Osteocyte (in vitro differentiated cells): ENCODE data around the gene C4A. TPM values are rescaled to one million over a fixed set of nuclear protein-coding genes. Genes with fewer than 3 reads are reported as not detected.

Experiments
- DNase-seq: peaks from one replicate; pipeline ENCODE4 v3.0.0; 2021; ENCODE audit warnings: mixed read lengths; ENCODE audit not compliant: unreplicated experiment; ENCODE audit errors: extremely low spot score
- H3K27ac Mint-ChIP-seq: one replicate; pipeline ENCODE4 v1.8.0; 2021; ENCODE audit warnings: mild to moderate bottlenecking, mixed read lengths; ENCODE audit not compliant: unreplicated experiment
- H3K27me3 Mint-ChIP-seq: one replicate; pipeline ENCODE4 v1.8.0; 2021; ENCODE audit warnings: mixed read lengths; ENCODE audit not compliant: unreplicated experiment
- H3K36me3 Mint-ChIP-seq: one replicate; pipeline ENCODE4 v1.8.0; 2021; ENCODE audit warnings: mixed read lengths; ENCODE audit not compliant: unreplicated experiment
- H3K4me1 Mint-ChIP-seq: one replicate; pipeline ENCODE4 v1.8.0; 2021; ENCODE audit warnings: mixed read lengths; ENCODE audit not compliant: unreplicated experiment
- H3K4me3 Mint-ChIP-seq: one replicate; pipeline ENCODE4 v1.8.0; 2021; ENCODE audit warnings: mild to moderate bottlenecking, moderate library complexity, mixed read lengths; ENCODE audit not compliant: unreplicated experiment
- H3K9me3 Mint-ChIP-seq: one replicate; pipeline ENCODE4 v1.8.0; 2021; ENCODE audit warnings: mixed read lengths; ENCODE audit not compliant: unreplicated experiment
- CTCF ChIP-seq: fragments of 200-600 bp; sonication (generic); IDR thresholded peaks from 2 replicates; pipeline ENCODE4 v1.5.0; 2021; ENCODE audit warnings: antibody characterized with exemption, mild to moderate bottlenecking, moderate library complexity
- total RNA-seq: library from RNA; stranded (reverse); gene quantifications from 2 replicates; pipeline ENCODE4 v1.2.1, GENCODE V29; 2021

The C4A gene
- total RNA-seq, 1 donor from 2014 or later, result 15.2 TPM

GRCh38 chr6:31952890-31953289, 29.0 kb upstream of the C4A start:
- Mint-ChIP-seq H3K27me3 (no peaks in the 10 kb centered on the region), H3K27ac (peak overlapping the region; percentile 55), H3K4me3 (no peak overlapping the region), H3K36me3 (peaks cover 42% of the 10 kb centered on the region), H3K9me3 (no peaks in the 10 kb centered on the region), H3K4me1 (peaks cover 4% of the 10 kb centered on the region)
- no peak for TF ChIP-seq CTCF
- DNase-seq, result no peak

DNA sequence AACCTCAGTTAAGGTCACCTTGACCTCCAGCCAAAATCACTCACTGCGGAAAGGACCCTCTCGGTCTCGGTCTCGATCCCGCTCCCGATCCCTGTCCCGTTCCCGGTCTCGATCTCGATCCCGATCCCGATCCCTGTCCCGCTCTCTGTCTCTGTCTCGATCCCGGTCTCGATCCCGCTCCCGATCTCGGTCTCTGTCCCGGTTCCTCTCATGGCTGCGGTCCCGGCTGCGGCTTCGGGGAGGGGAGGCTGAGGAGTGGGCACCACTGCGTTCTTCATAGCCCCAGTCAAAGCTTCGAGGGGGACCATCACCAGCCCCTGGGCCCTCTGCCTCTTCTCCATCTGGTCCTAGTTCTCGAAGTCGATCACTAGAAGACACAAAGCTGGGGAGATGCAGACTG, 27.3 kb upstream of the C4A start:
- Mint-ChIP-seq H3K27me3 (no peaks in the 10 kb centered on the region), H3K27ac (no peak overlapping the region), H3K9me3 (no peaks in the 10 kb centered on the region), H3K4me3 (no peak overlapping the region), H3K36me3 (peaks cover 42% of the 10 kb centered on the region), H3K4me1 (peaks cover 16% of the 10 kb centered on the region)
- no peak for DNase-seq
- no peak for TF ChIP-seq CTCF

DNA sequence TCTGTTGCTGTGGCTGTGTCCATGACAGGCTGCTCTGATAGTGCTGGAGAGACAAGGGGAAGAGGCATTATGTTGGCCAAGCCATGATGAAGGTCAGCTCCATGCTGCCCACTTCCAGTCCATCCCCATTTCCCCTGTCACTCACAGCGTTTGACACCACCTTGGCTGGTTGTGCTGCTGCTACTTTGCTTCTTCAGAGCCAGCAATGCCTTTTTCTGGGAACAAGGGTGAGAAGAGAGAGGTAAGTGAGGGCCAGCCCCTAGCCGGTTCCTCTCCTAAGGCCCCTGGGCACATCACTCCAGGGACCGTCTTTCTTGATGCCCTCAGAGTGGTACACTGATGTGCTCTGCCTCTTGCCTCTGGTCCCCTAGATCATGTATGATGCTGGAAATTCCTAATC, 25.1 kb upstream of the C4A start:
- H3K36me3 Mint-ChIP-seq, result peaks cover 45% of the 10 kb centered on the region
- no peak for DNase-seq
- peaks cover 23% of the 10 kb centered on the region for H3K4me1 Mint-ChIP-seq
- H3K27ac Mint-ChIP-seq, result no peak overlapping the region
- no peaks in the 10 kb centered on the region for H3K9me3 Mint-ChIP-seq
- H3K27me3 Mint-ChIP-seq, result no peaks in the 10 kb centered on the region
- no peak for TF ChIP-seq CTCF
- no peak overlapping the region for H3K4me3 Mint-ChIP-seq

DNA sequence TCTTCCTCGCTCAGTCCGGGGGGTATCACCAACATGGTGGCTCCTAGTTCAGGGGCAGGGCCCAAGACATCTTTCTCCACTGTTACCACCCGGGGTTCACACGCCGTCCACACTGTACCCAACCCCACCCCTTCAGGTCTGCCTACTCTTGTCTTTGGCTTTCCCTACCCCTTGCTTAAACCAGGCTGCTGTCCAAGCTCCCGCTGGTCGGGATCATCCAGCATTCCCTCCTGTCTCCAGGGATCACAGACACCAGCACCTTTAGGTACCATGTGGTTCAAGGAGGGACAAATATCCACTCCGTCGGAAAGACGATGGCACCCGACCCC, 23.5 kb upstream of the C4A start:
- H3K9me3 Mint-ChIP-seq, result no peaks in the 10 kb centered on the region
- peaks cover 23% of the 10 kb centered on the region for H3K4me1 Mint-ChIP-seq
- H3K4me3 Mint-ChIP-seq, result peak overlapping the region; percentile 96
- no peak for DNase-seq
- H3K36me3 Mint-ChIP-seq, result peaks cover 51% of the 10 kb centered on the region
- no peaks in the 10 kb centered on the region for H3K27me3 Mint-ChIP-seq
- peak overlapping the region; percentile 92 for H3K27ac Mint-ChIP-seq
- no peak for TF ChIP-seq CTCF

GRCh38 chr6:31958741-31959739, 22.8 kb upstream of the C4A start, which contains the start of the genes NELFE and SKIC2:
NELFE (minus strand) TSS chr6:31958971; CDS start chr6:31958446, 525 bp downstream.
SKIC2 (plus strand) TSS chr6:31959175; CDS start chr6:31959193, 18 bp downstream.
- no peaks in the 10 kb centered on the region for H3K27me3 Mint-ChIP-seq
- no peaks in the 10 kb centered on the region for H3K9me3 Mint-ChIP-seq
- peak within 1 kb of the TSS; percentile 96 for H3K4me3 Mint-ChIP-seq
- TF ChIP-seq CTCF, result no peak
- H3K4me1 Mint-ChIP-seq, result peaks cover 23% of the 10 kb centered on the region
- peaks cover 48% of the 10 kb centered on the region for H3K36me3 Mint-ChIP-seq
- peak; percentile 99 for DNase-seq
- H3K27ac Mint-ChIP-seq, result peak within 1 kb of the TSS; percentile 95
